Vagina (tissue), 2 donors: ENCODE data around the gene CBFA2T3. TPM values are rescaled to one million over a fixed set of nuclear protein-coding genes. Genes with fewer than 3 reads are reported as not detected.

ENCODE experiments used
- DNase-seq, 2 donors: peaks; one replicate each; pipeline ENCODE4 v3.0.0-alpha.2; 2017; ENCODE audit errors: extremely low spot score in 2 of 2
- H3K27ac ChIP-seq: fragments of 200-600 bp; sonication (generic); one replicate; pipeline ENCODE4 v1.5.1; 2019
- H3K27me3 ChIP-seq: fragments of 200-600 bp; sonication (generic); one replicate; pipeline ENCODE4 v1.5.1; 2019
- H3K36me3 ChIP-seq, 2 donors: fragments of 200-600 bp; sonication (generic); one replicate each; pipeline ENCODE4 v1.5.1; 2017 to 2019
- H3K4me1 ChIP-seq: fragments of 200-600 bp; sonication (generic); one replicate; pipeline ENCODE4 v1.5.1; 2019
- H3K4me3 ChIP-seq, 2 donors: fragments of 200-600 bp; sonication (generic); 1 replicate in 1 of 2; 2 replicates in 1 of 2; pipeline ENCODE4 v1.5.1; 2016 to 2019
- H3K9me3 ChIP-seq: fragments of 200-600 bp; sonication (generic); one replicate; pipeline ENCODE4 v1.5.1; 2019
- POLR2A ChIP-seq, 2 donors: fragments of 450-650 bp; IDR thresholded peaks; one replicate each; pipeline ENCODE4 v1.6.1; 2017; ENCODE audit warnings: antibody characterized with exemption in 2 of 2, mild to moderate bottlenecking in 2 of 2, moderate library complexity in 2 of 2
- POLR2AphosphoS5 ChIP-seq, 2 donors: sonication (generic); formaldehyde crosslinking; IDR thresholded peaks; one replicate each; pipeline ENCODE4 v1.9.0; 2017; ENCODE audit warnings: antibody characterized with exemption in 2 of 2, mild to moderate bottlenecking in 2 of 2, low read depth in 1 of 2; ENCODE audit not compliant: insufficient read depth in 1 of 2
- intact Hi-C: fragments of 100-400 bp; cut with DNase I; formaldehyde crosslinking; loops from one replicate; pipeline ENCODE4 v1.15.1; 2023
- total RNA-seq: library from RNA; depleted of rRNA; stranded (reverse); fragments of >200 nt; gene quantifications from one replicate; pipeline ENCODE4 v1.2.3, GENCODE V29; 2016
- TF ChIP-seq, protein P1 (sequence below), 3 experiments: fragments of 450-650 bp in 2 of 3; fragments of 200-600 bp in 1 of 3; sonication (generic) in 1 of 3; IDR thresholded peaks; one replicate each; pipeline ENCODE4 v1.5.1; 2017 to 2019; ENCODE audit warnings: antibody characterized with exemption in 3 of 3, mild to moderate bottlenecking in 2 of 3, moderate library complexity in 2 of 3

CBFA2T3 gene
- total RNA-seq, 1 donor from 2014 or later = 2.7 TPM

DNA sequence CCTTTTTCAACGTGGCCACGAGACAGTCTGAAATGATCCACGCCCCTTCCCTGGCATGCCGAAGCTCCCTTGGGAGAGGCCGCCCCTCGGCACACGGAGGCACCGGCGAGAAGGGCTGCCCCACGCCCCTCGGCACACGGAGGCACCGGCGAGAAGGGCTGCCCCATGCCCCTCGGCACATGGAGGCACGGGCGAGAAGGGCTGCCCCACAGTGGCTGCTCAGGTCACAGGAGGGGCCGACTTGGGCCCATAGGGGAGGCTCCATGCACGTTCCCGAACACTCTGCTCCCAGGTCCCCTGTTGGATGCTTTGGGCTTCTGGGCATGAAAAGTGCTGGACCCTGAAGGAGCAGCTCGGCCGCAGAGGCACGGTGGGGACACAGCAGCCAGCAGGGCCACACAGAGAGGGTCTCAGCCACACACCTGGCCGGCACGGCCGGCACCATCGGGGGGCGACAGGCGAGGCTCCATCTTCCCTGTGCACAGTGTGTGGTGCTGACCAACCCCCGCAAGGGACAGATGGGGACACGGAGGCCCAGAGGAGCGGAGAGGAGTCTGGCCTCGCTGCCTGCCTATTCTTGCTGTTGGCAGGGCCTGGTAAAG lies 42.8 kb downstream of the CBFA2T3 start:
- TF ChIP-seq POLR2A (IDR thresholded peaks at IDR 0.05) = no peak
- TF ChIP-seq, protein P1, sequence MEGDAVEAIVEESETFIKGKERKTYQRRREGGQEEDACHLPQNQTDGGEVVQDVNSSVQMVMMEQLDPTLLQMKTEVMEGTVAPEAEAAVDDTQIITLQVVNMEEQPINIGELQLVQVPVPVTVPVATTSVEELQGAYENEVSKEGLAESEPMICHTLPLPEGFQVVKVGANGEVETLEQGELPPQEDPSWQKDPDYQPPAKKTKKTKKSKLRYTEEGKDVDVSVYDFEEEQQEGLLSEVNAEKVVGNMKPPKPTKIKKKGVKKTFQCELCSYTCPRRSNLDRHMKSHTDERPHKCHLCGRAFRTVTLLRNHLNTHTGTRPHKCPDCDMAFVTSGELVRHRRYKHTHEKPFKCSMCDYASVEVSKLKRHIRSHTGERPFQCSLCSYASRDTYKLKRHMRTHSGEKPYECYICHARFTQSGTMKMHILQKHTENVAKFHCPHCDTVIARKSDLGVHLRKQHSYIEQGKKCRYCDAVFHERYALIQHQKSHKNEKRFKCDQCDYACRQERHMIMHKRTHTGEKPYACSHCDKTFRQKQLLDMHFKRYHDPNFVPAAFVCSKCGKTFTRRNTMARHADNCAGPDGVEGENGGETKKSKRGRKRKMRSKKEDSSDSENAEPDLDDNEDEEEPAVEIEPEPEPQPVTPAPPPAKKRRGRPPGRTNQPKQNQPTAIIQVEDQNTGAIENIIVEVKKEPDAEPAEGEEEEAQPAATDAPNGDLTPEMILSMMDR (IDR thresholded peaks at IDR 0.05) = no peak
- TF ChIP-seq POLR2AphosphoS5 (IDR thresholded peaks at IDR 0.05; ENCODE audit: insufficient read depth in 1 of 2, low read depth in 1 of 2) = no peak
- no peak for DNase-seq
- intact Hi-C loops = no loop called here

DNA sequence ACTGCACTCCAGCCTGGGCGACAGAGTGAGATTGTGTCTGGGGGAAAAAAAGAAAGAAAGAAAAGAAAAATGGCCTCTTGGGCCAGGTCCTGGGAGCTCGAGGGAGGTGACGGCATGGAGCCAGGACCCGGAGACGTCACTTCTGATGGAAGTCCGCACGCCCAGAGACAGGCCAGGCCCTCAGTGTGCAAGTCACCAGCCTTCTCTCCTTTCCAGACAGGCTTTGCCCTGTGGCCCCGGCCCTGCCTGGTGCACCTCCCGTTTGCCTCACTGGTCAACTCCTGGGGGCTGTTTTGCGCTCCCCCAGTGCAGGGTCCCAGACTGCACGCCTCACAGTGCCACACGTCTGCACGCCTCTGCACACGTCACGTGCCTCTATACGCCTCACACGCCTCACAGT lies 44.1 kb downstream of the CBFA2T3 start:
- Histone ChIP-seq H3K27me3 (no peaks in the 10 kb centered on the region), H3K9me3 (no peaks in the 10 kb centered on the region), H3K4me3 (no peak overlapping the region), H3K36me3 (no peaks in the 10 kb centered on the region), H3K4me1 (peaks cover 22% of the 10 kb centered on the region), H3K27ac (no peak overlapping the region)
- intact Hi-C loops = no loop called here
- TF ChIP-seq POLR2AphosphoS5 (IDR thresholded peaks at IDR 0.05; ENCODE audit: insufficient read depth in 1 of 2, low read depth in 1 of 2) (no peak), POLR2A (IDR thresholded peaks at IDR 0.05) (no peak)
- TF ChIP-seq, protein P1 (IDR thresholded peaks at IDR 0.05) = no peak
- no peak for DNase-seq

More for the DNA sequence above, 42.8 kb downstream of the CBFA2T3 start:
- Histone ChIP-seq H3K27me3 (no peaks in the 10 kb centered on the region), H3K4me3 (no peak overlapping the region), H3K27ac (no peak overlapping the region), H3K36me3 (no peaks in the 10 kb centered on the region), H3K4me1 (peaks cover 34% of the 10 kb centered on the region), H3K9me3 (no peaks in the 10 kb centered on the region)

DNA sequence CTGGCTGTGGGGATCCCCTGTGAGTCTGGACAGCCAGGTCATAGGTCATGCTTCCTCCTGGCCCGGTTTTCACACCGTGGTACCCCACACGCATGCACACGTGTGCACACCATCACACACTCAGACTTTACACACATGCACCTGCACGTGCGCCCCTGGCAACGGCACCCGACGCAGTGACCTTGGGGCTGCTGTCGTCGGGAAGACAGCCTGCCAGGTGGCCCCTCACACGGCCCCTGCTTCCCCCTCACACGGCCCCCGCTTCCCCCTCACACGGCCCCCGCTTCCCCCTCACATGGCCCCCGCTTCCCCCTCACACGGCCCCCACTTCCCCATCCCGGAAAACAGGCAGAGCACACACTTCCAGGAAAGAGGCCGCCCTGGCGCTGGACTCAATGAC lies 45.1 kb downstream of the CBFA2T3 start:
- TF ChIP-seq, protein P1 (IDR thresholded peaks at IDR 0.05) = no peak
- TF ChIP-seq POLR2A (IDR thresholded peaks at IDR 0.05) (no peak), POLR2AphosphoS5 (IDR thresholded peaks at IDR 0.05; ENCODE audit: insufficient read depth in 1 of 2, low read depth in 1 of 2) (no peak)
- DNase-seq = no peak
- Histone ChIP-seq H3K27me3 (no peaks in the 10 kb centered on the region), H3K9me3 (no peaks in the 10 kb centered on the region), H3K27ac (no peak overlapping the region), H3K36me3 (no peaks in the 10 kb centered on the region), H3K4me1 (peaks cover 13% of the 10 kb centered on the region), H3K4me3 (no peak overlapping the region)
- intact Hi-C loops = no loop called here

DNA sequence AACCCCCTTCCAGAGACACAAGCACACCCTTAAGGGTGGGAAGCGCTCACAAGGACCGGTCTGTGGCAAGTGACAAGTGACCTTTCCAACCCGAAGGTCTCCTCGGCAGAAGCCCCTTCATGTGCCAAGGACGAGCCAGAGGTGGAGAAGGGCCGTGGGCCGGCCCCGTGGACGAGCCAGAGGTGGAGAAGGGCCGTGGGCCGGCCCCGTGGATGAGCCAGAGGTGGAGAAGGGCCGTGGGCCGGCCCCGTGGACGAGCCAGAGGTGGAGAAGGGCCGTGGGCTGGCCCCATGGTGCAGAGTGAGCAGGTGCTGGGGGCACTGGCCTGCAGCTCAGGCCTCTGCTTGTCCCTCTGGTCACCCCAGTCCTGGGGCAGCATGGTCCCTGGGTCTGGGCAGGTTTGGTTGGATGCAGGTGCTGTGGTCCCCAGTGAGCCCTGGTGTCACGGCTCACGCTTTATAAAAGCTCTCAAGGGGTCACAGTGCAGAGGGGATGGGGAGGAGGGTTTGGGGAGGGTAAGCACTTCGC lies 45.6 kb downstream of the CBFA2T3 start:
- Histone ChIP-seq H3K4me1 (peaks cover 13% of the 10 kb centered on the region), H3K9me3 (no peaks in the 10 kb centered on the region), H3K4me3 (no peak overlapping the region), H3K36me3 (no peaks in the 10 kb centered on the region), H3K27ac (no peak overlapping the region), H3K27me3 (no peaks in the 10 kb centered on the region)
- intact Hi-C loops = no loop called here
- DNase-seq = no peak
- TF ChIP-seq POLR2AphosphoS5 (IDR thresholded peaks at IDR 0.05; ENCODE audit: insufficient read depth in 1 of 2, low read depth in 1 of 2) = no peak
- TF ChIP-seq, protein P1 (IDR thresholded peaks at IDR 0.05) = no peak
- no peak for TF ChIP-seq POLR2A (IDR thresholded peaks at IDR 0.05)

DNA sequence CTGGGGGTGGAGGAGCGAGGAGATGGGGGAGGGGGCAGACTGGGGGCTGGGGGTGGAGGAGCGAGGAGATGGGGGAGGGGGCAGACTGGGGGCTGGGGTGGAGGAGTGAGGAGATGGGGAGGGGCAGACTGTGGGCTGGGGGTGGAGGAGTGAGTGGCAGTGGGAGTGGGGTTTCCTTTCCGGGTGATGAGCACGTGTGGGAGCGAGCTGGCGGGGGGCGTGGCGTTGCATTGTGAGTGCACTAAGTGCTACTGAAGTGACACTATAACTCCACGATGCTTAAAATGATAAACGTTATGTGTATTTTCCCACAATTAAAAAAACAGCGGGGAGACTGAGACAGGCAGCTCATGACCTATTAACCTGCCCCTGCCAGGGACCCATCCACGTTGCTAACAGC lies 46.3 kb downstream of the CBFA2T3 start:
- Histone ChIP-seq H3K27me3 (no peaks in the 10 kb centered on the region), H3K4me1 (peaks cover 10% of the 10 kb centered on the region), H3K4me3 (no peak overlapping the region), H3K9me3 (no peaks in the 10 kb centered on the region), H3K36me3 (no peaks in the 10 kb centered on the region), H3K27ac (no peak overlapping the region)
- no peak for DNase-seq
- intact Hi-C loops = no loop called here
- TF ChIP-seq, protein P1 (IDR thresholded peaks at IDR 0.05) = no peak
- TF ChIP-seq POLR2AphosphoS5 (IDR thresholded peaks at IDR 0.05; ENCODE audit: insufficient read depth in 1 of 2, low read depth in 1 of 2) = no peak
- no peak for TF ChIP-seq POLR2A (IDR thresholded peaks at IDR 0.05)
